ENCODE data around the gene CADM1. TPM values are rescaled to one million over a fixed set of nuclear protein-coding genes. Genes with fewer than 3 reads are reported as not detected.

The CADM1 gene
- total RNA-seq, 1 donor from 2014 or later: 1.7 TPM

GRCh38 chr11:115439969-115440540 is 64.2 kb downstream of the CADM1 start:
- no peak for DNase-seq (ENCODE audit: low spot score)
- no peaks in the 10 kb centered on the region for H3K36me3 Mint-ChIP-seq (ENCODE audit: low read depth)
- H3K27ac Mint-ChIP-seq: no peak overlapping the region
- no peak overlapping the region for H3K4me3 Mint-ChIP-seq (ENCODE audit: low read depth)
- intact Hi-C loops (cut with micrococcal nuclease): no loop called here
- H3K9me3 Mint-ChIP-seq: no peaks in the 10 kb centered on the region
- H3K27me3 Mint-ChIP-seq (ENCODE audit: low read depth): no peaks in the 10 kb centered on the region
- no peaks in the 10 kb centered on the region for H3K4me1 Mint-ChIP-seq (ENCODE audit: low read depth)

GRCh38 chr11:115439385-115439784 is 64.8 kb downstream of the CADM1 start:
- intact Hi-C loops (cut with micrococcal nuclease): no loop called here
- no peak for DNase-seq (ENCODE audit: low spot score)
- Mint-ChIP-seq H3K4me1 (ENCODE audit: low read depth) (no peaks in the 10 kb centered on the region), H3K4me3 (ENCODE audit: low read depth) (no peak overlapping the region), H3K9me3 (no peaks in the 10 kb centered on the region), H3K27me3 (ENCODE audit: low read depth) (no peaks in the 10 kb centered on the region), H3K27ac (no peak overlapping the region), H3K36me3 (ENCODE audit: low read depth) (no peaks in the 10 kb centered on the region)

GRCh38 chr11:115437902-115438575 is 66.2 kb downstream of the CADM1 start:
- H3K4me1 Mint-ChIP-seq (ENCODE audit: low read depth): no peaks in the 10 kb centered on the region
- no peak overlapping the region for H3K27ac Mint-ChIP-seq
- no peaks in the 10 kb centered on the region for H3K36me3 Mint-ChIP-seq (ENCODE audit: low read depth)
- intact Hi-C loops (cut with micrococcal nuclease): no loop called here
- no peaks in the 10 kb centered on the region for H3K27me3 Mint-ChIP-seq (ENCODE audit: low read depth)
- no peak for DNase-seq (ENCODE audit: low spot score)
- no peaks in the 10 kb centered on the region for H3K9me3 Mint-ChIP-seq
- no peak overlapping the region for H3K4me3 Mint-ChIP-seq (ENCODE audit: low read depth)

GRCh38 chr11:115430345-115430744 is 73.9 kb downstream of the CADM1 start:
- intact Hi-C loops (cut with micrococcal nuclease): no loop called here
- H3K27ac Mint-ChIP-seq: no peak overlapping the region
- no peaks in the 10 kb centered on the region for H3K4me1 Mint-ChIP-seq (ENCODE audit: low read depth)

GRCh38 chr11:115428306-115428705 is 75.9 kb downstream of the CADM1 start:
- no peak overlapping the region for H3K4me3 Mint-ChIP-seq (ENCODE audit: low read depth)
- intact Hi-C loops (cut with micrococcal nuclease): no loop called here
- no peaks in the 10 kb centered on the region for H3K9me3 Mint-ChIP-seq
- no peaks in the 10 kb centered on the region for H3K4me1 Mint-ChIP-seq (ENCODE audit: low read depth)
- H3K27ac Mint-ChIP-seq: no peak overlapping the region
- no peak for DNase-seq (ENCODE audit: low spot score)
- no peaks in the 10 kb centered on the region for H3K27me3 Mint-ChIP-seq (ENCODE audit: low read depth)
- no peaks in the 10 kb centered on the region for H3K36me3 Mint-ChIP-seq (ENCODE audit: low read depth)

More at GRCh38 chr11:115430345-115430744, 73.9 kb downstream of the CADM1 start:
- Mint-ChIP-seq H3K9me3 (no peaks in the 10 kb centered on the region), H3K27me3 (ENCODE audit: low read depth) (no peaks in the 10 kb centered on the region), H3K4me3 (ENCODE audit: low read depth) (no peak overlapping the region), H3K36me3 (ENCODE audit: low read depth) (no peaks in the 10 kb centered on the region)
- no peak for DNase-seq (ENCODE audit: low spot score)

GRCh38 chr11:115425816-115426215 is 78.4 kb downstream of the CADM1 start:
- H3K4me3 Mint-ChIP-seq (ENCODE audit: low read depth): no peak overlapping the region
- H3K4me1 Mint-ChIP-seq (ENCODE audit: low read depth): no peaks in the 10 kb centered on the region
- no peak overlapping the region for H3K27ac Mint-ChIP-seq
- H3K36me3 Mint-ChIP-seq (ENCODE audit: low read depth): no peaks in the 10 kb centered on the region
- no peaks in the 10 kb centered on the region for H3K27me3 Mint-ChIP-seq (ENCODE audit: low read depth)
- intact Hi-C loops (cut with micrococcal nuclease): no loop called here
- H3K9me3 Mint-ChIP-seq: no peaks in the 10 kb centered on the region
- DNase-seq (ENCODE audit: low spot score): no peak

GRCh38 chr11:115425250-115425649 is 79.0 kb downstream of the CADM1 start:
- DNase-seq (ENCODE audit: low spot score): no peak
- Mint-ChIP-seq H3K27me3 (ENCODE audit: low read depth) (no peaks in the 10 kb centered on the region), H3K4me1 (ENCODE audit: low read depth) (no peaks in the 10 kb centered on the region), H3K36me3 (ENCODE audit: low read depth) (no peaks in the 10 kb centered on the region), H3K4me3 (ENCODE audit: low read depth) (no peak overlapping the region), H3K27ac (no peak overlapping the region), H3K9me3 (no peaks in the 10 kb centered on the region)
- intact Hi-C loops (cut with micrococcal nuclease): no loop called here

GRCh38 chr11:115423728-115424459 is 80.3 kb downstream of the CADM1 start:
- Mint-ChIP-seq H3K4me1 (ENCODE audit: low read depth) (no peaks in the 10 kb centered on the region), H3K27me3 (ENCODE audit: low read depth) (no peaks in the 10 kb centered on the region), H3K27ac (no peak overlapping the region), H3K36me3 (ENCODE audit: low read depth) (no peaks in the 10 kb centered on the region), H3K9me3 (no peaks in the 10 kb centered on the region), H3K4me3 (ENCODE audit: low read depth) (no peak overlapping the region)
- intact Hi-C loops (cut with micrococcal nuclease): no loop called here
- no peak for DNase-seq (ENCODE audit: low spot score)

- Mint-ChIP-seq H3K36me3 (ENCODE audit: low read depth) (no peaks in the 10 kb centered on the region), H3K4me1 (ENCODE audit: low read depth) (no peaks in the 10 kb centered on the region), H3K4me3 (ENCODE audit: low read depth) (no peak overlapping the region), H3K9me3 (no peaks in the 10 kb centered on the region), H3K27ac (no peak overlapping the region), H3K27me3 (ENCODE audit: low read depth) (no peaks in the 10 kb centered on the region)
- DNase-seq (ENCODE audit: low spot score): no peak
- intact Hi-C loops (cut with micrococcal nuclease): no loop called here
These were observed 82.1 kb downstream of the CADM1 start for GRCh38 chr11:115421992-115422689.

- Mint-ChIP-seq H3K4me1 (ENCODE audit: low read depth) (no peaks in the 10 kb centered on the region), H3K27ac (no peak overlapping the region), H3K36me3 (ENCODE audit: low read depth) (no peaks in the 10 kb centered on the region), H3K9me3 (no peaks in the 10 kb centered on the region), H3K4me3 (ENCODE audit: low read depth) (no peak overlapping the region), H3K27me3 (ENCODE audit: low read depth) (no peaks in the 10 kb centered on the region)
- DNase-seq (ENCODE audit: low spot score): no peak
- intact Hi-C loops (cut with micrococcal nuclease): no loop called here
These were observed 82.7 kb downstream of the CADM1 start for GRCh38 chr11:115421352-115421991.

GRCh38 chr11:115420505-115420904 is 83.7 kb downstream of the CADM1 start:
- Mint-ChIP-seq H3K4me1 (ENCODE audit: low read depth) (no peaks in the 10 kb centered on the region), H3K27me3 (ENCODE audit: low read depth) (no peaks in the 10 kb centered on the region), H3K27ac (no peak overlapping the region), H3K4me3 (ENCODE audit: low read depth) (no peak overlapping the region), H3K9me3 (no peaks in the 10 kb centered on the region), H3K36me3 (ENCODE audit: low read depth) (no peaks in the 10 kb centered on the region)
- DNase-seq (ENCODE audit: low spot score): no peak
- intact Hi-C loops (cut with micrococcal nuclease): no loop called here

GRCh38 chr11:115418626-115419025 is 85.6 kb downstream of the CADM1 start:
- H3K27ac Mint-ChIP-seq: no peak overlapping the region
- no peaks in the 10 kb centered on the region for H3K36me3 Mint-ChIP-seq (ENCODE audit: low read depth)
- no peak overlapping the region for H3K4me3 Mint-ChIP-seq (ENCODE audit: low read depth)
- H3K4me1 Mint-ChIP-seq (ENCODE audit: low read depth): no peaks in the 10 kb centered on the region
- DNase-seq (ENCODE audit: low spot score): no peak
- H3K27me3 Mint-ChIP-seq (ENCODE audit: low read depth): no peaks in the 10 kb centered on the region
- intact Hi-C loops (cut with micrococcal nuclease): no loop called here
- no peaks in the 10 kb centered on the region for H3K9me3 Mint-ChIP-seq

Measured in activated T-helper 2 cell treated with anti-CD3 and anti-CD28 coated beads, Interferon-gamma antibody, Interleukin-2, Interleukin-4, amounts not matched to agents 10 μg/mL and 5 μg/mL and 100 μg/mL, durations not matched to agents 14 hours and 24 hours and 36 hours (primary cell).